GM20431 (cell line): ENCODE results near the gene SFTPA2.
"Not testable (repeated sequence)": the region's sequence is repeated elsewhere in the genome, so short reads cannot be mapped to it uniquely, and the experiment has no call there.

Experiments
- in situ Hi-C: fragments of 300-500 bp; cut with MseI, MboI; formaldehyde crosslinking; loops from one replicate; pipeline ENCODE4 v1.15.0; 2020; ENCODE audit warnings: low sequenced_read_pairs; ENCODE audit not compliant: unreplicated experiment

Gene SFTPA2

DNA sequence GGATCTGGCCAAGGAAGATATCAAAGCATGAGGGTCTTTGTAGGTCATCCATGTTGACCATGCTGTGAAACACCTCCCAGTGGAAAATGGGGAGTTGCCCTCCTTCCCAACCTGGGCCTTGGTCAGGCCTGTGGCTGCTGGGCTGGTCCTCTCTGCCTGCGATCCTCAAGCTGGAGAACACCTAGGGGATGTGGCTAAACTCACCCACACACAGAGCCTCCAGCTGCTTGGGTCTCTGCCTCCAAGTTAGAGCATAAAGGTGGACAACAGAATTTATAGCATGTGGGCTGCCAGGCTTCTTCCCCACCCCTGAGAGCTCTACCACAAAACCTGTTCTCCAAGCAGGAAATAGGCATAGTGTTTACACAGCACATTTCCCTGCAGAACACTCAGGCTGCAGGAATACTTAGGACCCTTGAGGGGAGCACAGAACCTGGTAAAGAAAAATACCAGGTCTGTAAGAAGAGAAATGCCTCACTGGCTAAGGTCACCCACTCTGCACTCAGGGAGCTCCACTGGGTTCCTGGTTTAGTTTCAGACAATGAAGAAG lies at the start of gene SFTPA2:
Gene SFTPA2 (minus strand): TSS at position 248 of the 550 bp plus-strand sequence. CDS start 924 bp downstream, outside the sequence.
- in situ Hi-C loops, result no loop called here

- in situ Hi-C loops, result no loop called here
These were observed 48.5 kb upstream of the SFTPA2 start for GRCh38 chr10:79608505-79609375.

DNA sequence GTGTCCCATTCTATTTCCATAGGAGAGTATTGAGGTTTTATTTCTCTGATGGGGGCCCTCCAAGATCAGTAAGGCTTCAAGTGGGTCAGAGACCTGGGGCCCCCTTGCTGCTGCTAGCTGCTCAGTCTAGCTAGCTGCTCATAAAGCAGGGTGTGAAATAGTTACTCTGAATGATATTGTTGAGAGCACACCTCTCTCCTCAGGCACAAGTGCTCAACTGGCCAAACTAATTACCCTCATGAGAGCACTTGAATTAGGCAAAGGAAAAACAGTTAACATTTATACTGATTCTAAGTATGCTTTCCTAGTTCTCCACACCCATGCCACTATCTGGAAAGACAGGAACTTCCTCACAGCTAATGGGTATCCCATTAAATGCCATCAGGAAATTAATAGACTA lies 45.1 kb upstream of the SFTPA2 start:
- in situ Hi-C loops, result no loop called here

DNA sequence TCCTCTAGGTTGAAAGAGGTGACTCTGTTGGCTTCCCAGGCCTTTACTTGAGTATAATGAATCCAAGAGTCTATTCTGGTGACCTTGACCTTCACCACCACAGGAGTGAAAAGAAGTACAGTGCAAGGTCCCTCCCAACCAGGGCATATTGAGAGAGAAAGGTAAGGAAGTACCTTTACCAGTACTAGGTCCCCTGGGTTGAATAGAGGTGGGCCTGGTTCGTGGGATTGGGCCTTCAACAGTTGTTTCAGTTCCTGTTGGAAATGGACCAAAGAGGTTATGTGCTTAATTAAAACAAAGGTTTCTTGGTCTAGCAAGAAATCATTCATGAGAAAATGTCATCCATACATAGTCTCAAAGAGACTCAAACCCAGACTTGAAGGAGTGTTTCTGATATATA lies 44.1 kb upstream of the SFTPA2 start:
- in situ Hi-C loops, result no loop called here

DNA sequence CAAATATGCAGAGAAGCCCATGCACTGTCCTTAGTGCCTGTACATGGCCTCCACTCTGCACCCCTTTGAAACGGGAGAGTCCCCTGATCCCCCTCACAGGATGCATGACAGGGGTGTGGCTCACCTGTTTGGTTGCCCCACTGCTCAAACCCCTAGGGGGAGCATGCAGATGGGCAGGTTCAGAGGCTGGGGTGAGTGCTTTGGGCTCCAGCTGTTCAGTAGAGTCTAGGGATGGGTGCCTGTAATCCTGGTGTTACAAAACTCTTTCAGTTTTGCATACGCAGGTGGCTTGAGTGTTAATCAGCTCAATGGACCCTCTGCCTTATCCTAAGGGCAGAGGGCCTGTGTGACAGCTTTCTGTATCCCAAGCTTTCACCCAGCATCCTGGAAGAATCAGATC lies 42.7 kb upstream of the SFTPA2 start:
- in situ Hi-C loops, result no loop called here

- in situ Hi-C loops, result no loop called here
These were observed 41.7 kb upstream of the SFTPA2 start for GRCh38 chr10:79601939-79602338.

DNA sequence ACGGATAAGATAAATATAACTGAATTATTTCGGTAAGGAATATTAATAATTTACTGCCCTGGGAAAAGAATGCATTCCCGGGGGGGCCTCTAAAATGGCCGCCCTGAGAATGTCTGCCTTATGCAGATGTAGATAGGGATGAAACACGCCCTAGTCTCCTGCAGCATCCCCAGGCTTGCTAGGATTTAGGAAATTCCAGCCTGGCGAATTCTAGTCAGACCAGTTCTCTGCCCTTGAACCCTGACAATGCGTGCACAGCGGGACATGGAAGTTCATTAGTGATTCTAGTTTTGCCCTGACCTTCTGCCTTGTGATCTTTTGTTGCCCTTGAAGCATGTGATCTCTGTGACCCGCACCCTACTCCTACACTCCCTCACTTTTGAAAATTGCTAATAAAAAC lies 39.4 kb upstream of the SFTPA2 start:
- in situ Hi-C loops, result not testable (repeated sequence)

DNA sequence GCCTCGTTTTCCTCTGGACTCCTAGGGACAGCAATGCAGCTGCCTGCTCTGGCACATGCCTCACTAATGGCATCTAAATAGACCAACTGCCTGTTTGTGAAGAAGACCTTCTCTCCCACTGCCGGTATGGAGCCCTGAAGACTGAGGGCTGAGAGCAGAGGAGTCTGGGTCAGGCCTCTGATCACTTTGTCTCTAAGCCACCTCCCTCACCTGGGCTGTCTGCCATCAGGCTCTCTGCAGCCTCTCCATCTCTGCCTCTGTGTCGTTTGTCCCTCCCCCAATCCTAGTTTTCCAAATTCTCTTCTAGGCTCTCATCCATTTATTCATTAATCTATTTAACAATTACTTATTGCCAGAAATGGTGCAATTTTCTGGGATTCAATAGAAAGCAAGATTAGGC lies 35.3 kb upstream of the SFTPA2 start:
- in situ Hi-C loops, result no loop called here

GRCh38 chr10:79594565-79594964 lies 34.4 kb upstream of the SFTPA2 start:
- in situ Hi-C loops, result not testable (repeated sequence)

- in situ Hi-C loops, result no loop called here
These were observed 33.2 kb upstream of the SFTPA2 start for GRCh38 chr10:79593377-79593776.

DNA sequence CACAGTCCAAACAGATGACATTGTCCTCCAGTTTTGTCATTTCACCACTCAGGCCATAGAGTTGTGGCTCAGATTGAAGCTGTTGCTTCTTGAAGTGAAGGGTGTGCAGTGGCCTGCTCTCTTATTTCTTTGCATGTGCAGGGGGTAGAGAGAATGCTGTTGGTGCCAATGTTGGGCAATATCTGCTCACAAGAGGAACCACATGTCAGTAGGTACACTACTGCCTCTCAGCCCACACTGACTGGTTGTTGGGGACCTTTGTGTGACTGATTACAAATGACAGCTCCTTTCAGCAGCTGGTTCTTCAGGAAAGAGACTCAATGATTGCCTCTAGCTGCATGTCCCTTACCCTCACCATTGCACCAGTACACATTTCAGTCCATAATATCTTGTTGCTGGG lies 28.6 kb upstream of the SFTPA2 start:
- in situ Hi-C loops, result no loop called here

DNA sequence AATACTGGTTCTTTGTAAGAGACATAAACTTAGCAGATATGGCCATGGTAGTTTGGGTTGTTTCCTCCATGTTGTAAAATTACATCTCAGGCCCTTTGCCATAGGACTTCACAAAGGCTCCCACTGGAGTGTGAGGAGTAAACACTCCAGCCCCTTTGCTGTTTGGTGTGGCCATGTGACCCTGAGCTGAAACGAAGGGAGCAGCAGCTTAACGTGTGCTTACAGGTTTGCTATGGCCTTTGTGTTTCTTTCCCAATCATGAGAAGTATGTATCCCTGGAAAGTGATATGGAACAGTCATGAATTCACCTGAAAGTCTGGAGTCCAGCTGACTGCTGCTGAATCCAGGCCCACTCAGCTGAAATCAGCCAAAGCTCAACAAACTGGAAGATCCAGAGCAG lies 26.7 kb upstream of the SFTPA2 start:
- in situ Hi-C loops, result no loop called here

DNA sequence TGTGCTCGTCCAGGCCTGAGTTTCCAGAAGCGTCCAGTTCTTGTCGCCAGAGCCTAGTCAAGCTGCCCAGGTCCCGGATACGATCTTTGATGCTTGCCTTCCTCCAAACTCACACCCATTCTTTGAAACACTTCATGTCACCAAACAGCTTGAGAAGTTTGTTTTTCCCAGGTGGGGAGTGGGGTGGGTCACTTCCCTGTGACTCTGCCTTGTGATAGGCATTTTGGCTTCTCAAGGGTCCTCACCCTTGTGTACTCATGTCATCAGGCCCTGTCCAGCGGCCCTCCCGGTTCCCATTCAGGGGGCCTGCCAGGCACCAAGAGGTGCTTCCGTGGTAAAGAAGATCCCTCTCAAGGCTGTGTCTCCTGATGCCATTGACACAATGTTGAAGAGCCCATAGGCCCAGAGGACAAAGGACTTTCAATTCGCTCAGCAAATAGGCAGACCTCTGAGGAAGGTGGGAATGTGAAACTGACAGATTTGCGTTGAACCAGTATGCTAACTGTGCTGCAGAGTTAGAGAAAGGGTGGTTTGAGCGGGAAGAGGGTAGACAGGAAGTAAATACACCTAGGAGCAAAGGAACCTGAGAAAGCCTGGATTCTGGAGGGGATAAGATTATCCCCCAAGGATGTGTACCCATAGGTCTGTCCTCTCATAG lies 25.8 kb upstream of the SFTPA2 start:
- in situ Hi-C loops, result no loop called here

DNA sequence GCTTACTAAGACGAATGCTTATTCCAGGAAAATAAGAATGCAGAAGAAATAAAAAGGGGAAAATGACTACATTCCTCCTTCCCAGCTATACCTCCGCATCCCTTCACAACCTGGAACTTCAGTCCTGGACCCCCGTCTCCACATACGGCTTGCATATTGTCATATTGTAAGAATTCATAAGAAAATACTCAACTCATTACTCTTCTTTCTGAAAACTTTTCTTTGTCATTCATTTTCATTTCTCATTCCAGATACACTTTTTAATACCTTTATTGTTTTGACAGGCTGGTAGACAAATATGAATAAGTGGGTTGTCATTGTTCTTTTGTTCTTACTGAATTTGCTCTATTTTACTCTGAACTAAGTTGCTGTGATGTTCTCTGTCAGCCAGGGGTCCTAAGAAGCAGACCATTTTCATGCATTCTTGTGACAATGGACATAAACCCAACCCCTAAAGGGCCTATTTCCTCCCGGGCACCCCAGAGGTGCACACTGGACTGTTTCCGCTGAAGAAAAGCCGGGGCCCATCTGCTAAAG lies 23.3 kb upstream of the SFTPA2 start:
- in situ Hi-C loops, result no loop called here

DNA sequence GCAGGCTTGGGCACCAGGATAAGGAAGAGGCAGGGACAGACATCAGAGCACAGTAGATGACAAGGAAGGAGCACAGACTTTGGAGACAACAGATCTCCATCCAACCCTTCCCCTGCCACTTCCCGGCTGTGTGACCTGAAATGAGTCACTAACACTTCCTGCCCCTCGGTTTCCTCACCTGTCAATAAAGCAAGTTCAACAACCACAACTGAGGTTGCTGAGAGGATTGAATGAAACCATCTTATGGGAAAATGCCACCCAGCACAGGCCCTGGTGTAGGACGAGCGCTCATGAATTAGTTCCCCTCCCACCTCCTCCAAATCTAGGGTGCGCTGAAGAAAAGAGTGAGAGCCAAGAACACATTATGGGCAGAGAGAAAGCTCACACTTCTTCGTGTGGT lies 22.7 kb upstream of the SFTPA2 start:
- in situ Hi-C loops, result not testable (repeated sequence)

- in situ Hi-C loops, result no loop called here
These were observed 21.9 kb upstream of the SFTPA2 start for GRCh38 chr10:79582096-79582495.

- in situ Hi-C loops, result no loop called here
These were observed 20.8 kb upstream of the SFTPA2 start for GRCh38 chr10:79581044-79581443.

- in situ Hi-C loops, result no loop called here
These were observed 19.2 kb upstream of the SFTPA2 start for GRCh38 chr10:79579361-79579760.

- in situ Hi-C loops, result not testable (repeated sequence)
These were observed 10.4 kb upstream of the SFTPA2 start for GRCh38 chr10:79570624-79571023.

GRCh38 chr10:79563426-79563825 lies 3.2 kb upstream of the SFTPA2 start:
- in situ Hi-C loops, result no loop called here
